ENCODE results near the gene FASN.
"Not testable (repeated sequence)": the region's sequence is repeated elsewhere in the genome, so short reads cannot be mapped to it uniquely, and the experiment has no call there.

- TF ChIP-seq, protein P1, sequence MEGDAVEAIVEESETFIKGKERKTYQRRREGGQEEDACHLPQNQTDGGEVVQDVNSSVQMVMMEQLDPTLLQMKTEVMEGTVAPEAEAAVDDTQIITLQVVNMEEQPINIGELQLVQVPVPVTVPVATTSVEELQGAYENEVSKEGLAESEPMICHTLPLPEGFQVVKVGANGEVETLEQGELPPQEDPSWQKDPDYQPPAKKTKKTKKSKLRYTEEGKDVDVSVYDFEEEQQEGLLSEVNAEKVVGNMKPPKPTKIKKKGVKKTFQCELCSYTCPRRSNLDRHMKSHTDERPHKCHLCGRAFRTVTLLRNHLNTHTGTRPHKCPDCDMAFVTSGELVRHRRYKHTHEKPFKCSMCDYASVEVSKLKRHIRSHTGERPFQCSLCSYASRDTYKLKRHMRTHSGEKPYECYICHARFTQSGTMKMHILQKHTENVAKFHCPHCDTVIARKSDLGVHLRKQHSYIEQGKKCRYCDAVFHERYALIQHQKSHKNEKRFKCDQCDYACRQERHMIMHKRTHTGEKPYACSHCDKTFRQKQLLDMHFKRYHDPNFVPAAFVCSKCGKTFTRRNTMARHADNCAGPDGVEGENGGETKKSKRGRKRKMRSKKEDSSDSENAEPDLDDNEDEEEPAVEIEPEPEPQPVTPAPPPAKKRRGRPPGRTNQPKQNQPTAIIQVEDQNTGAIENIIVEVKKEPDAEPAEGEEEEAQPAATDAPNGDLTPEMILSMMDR (IDR thresholded peaks at IDR 0.05): not testable (repeated sequence)
- TF ChIP-seq, protein P2, sequence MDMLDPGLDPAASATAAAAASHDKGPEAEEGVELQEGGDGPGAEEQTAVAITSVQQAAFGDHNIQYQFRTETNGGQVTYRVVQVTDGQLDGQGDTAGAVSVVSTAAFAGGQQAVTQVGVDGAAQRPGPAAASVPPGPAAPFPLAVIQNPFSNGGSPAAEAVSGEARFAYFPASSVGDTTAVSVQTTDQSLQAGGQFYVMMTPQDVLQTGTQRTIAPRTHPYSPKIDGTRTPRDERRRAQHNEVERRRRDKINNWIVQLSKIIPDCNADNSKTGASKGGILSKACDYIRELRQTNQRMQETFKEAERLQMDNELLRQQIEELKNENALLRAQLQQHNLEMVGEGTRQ (IDR thresholded peaks at IDR 0.05): not testable (repeated sequence)
- TF ChIP-seq RAD21 (conservative IDR thresholded peaks at IDR 0.05 in 1 of 2, IDR thresholded peaks at IDR 0.05 in 1 of 2); HDAC2 (IDR thresholded peaks at IDR 0.05); HOXA7 (CRISPR knock-in tag; IDR thresholded peaks at IDR 0.05); JUN (IDR thresholded peaks at IDR 0.05): not testable (repeated sequence)
These were observed 41.9 kb upstream of the FASN start for GRCh38 chr17:82139961-82140360.

All from A549 (cell line).